Mesothelial cell of epicardium (in vitro differentiated cells): ENCODE data around the gene TMEM45B. TPM values are rescaled to one million over a fixed set of nuclear protein-coding genes. Genes with fewer than 3 reads are reported as not detected.
A peak's percentile ranks its signal among the peaks of the same experiment; 100 is the strongest.

Source experiments
- DNase-seq, 2 experiments: peaks; one replicate each; pipeline ENCODE4 v3.0.0; 2021; ENCODE audit warnings: low spot score in 2 of 2; ENCODE audit not compliant: unreplicated experiment in 2 of 2
- H3K27ac Mint-ChIP-seq: 2 replicates; pipeline ENCODE4 v1.8.0; 2021; ENCODE audit warnings: mixed read lengths
- H3K27me3 Mint-ChIP-seq: 2 replicates; pipeline ENCODE4 v1.8.0; 2021; ENCODE audit warnings: low read depth, mixed read lengths
- H3K36me3 Mint-ChIP-seq: 2 replicates; pipeline ENCODE4 v1.8.0; 2021; ENCODE audit warnings: mixed read lengths
- H3K4me1 Mint-ChIP-seq: 2 replicates; pipeline ENCODE4 v1.8.0; 2021; ENCODE audit warnings: mixed read lengths
- H3K4me3 Mint-ChIP-seq: 2 replicates; pipeline ENCODE4 v1.8.0; 2021; ENCODE audit warnings: mild to moderate bottlenecking, moderate library complexity, mixed read lengths
- H3K9me3 Mint-ChIP-seq: 2 replicates; pipeline ENCODE4 v1.8.0; 2021; ENCODE audit warnings: mixed read lengths
- CTCF ChIP-seq: fragments of 200-600 bp; sonication (generic); IDR thresholded peaks from one replicate; pipeline ENCODE4 v1.5.0; 2021; ENCODE audit warnings: antibody characterized with exemption; ENCODE audit not compliant: unreplicated experiment
- total RNA-seq: library from RNA; stranded (reverse); gene quantifications from 3 replicates; pipeline ENCODE4 v1.2.1, GENCODE V29; 2021

The TMEM45B gene
- total RNA-seq, result 0.69 to 0.81 TPM (median 0.80 TPM) in 3 replicates

GRCh38 chr11:129815596-129816461 lies at the start of gene TMEM45B:
Gene TMEM45B, plus strand, starts transcription at chr11:129815848. Its CDS starts 36,635 bp downstream, at chr11:129852483.
- H3K4me1 Mint-ChIP-seq, result peaks cover 9% of the 10 kb centered on the region
- peak in 1 of 2 experiments; percentile 43 for DNase-seq
- TF ChIP-seq CTCF, result no peak
- H3K9me3 Mint-ChIP-seq, result peaks cover 7% of the 10 kb centered on the region
- H3K27me3 Mint-ChIP-seq, result peaks cover 78% of the 10 kb centered on the region
- no peak within 1 kb of the TSS for H3K27ac Mint-ChIP-seq
- H3K4me3 Mint-ChIP-seq, result peak within 1 kb of the TSS; percentile 70
- H3K36me3 Mint-ChIP-seq, result no peaks in the 10 kb centered on the region

GRCh38 chr11:129766898-129767604 lies 48.6 kb upstream of the TMEM45B start:
- Mint-ChIP-seq H3K36me3 (no peaks in the 10 kb centered on the region), H3K27me3 (no peaks in the 10 kb centered on the region), H3K27ac (no peak overlapping the region), H3K4me3 (no peak overlapping the region), H3K4me1 (peaks cover 7% of the 10 kb centered on the region), H3K9me3 (peaks cover 13% of the 10 kb centered on the region)
- no peak for TF ChIP-seq CTCF
- peak in 1 of 2 experiments; percentile 55 for DNase-seq

GRCh38 chr11:129767827-129768226 lies 47.8 kb upstream of the TMEM45B start:
- Mint-ChIP-seq H3K27ac (no peak overlapping the region), H3K4me3 (no peak overlapping the region), H3K9me3 (peaks cover 13% of the 10 kb centered on the region), H3K4me1 (peaks cover 7% of the 10 kb centered on the region), H3K36me3 (no peaks in the 10 kb centered on the region), H3K27me3 (no peaks in the 10 kb centered on the region)
- TF ChIP-seq CTCF, result no peak
- no peak for DNase-seq

- H3K4me3 Mint-ChIP-seq, result no peak overlapping the region
- TF ChIP-seq CTCF, result no peak
- H3K27ac Mint-ChIP-seq, result no peak overlapping the region
- H3K36me3 Mint-ChIP-seq, result no peaks in the 10 kb centered on the region
- H3K4me1 Mint-ChIP-seq, result peaks cover 7% of the 10 kb centered on the region
- peaks cover 9% of the 10 kb centered on the region for H3K9me3 Mint-ChIP-seq
- no peaks in the 10 kb centered on the region for H3K27me3 Mint-ChIP-seq
- DNase-seq, result no peak
These were observed 47.3 kb upstream of the TMEM45B start for GRCh38 chr11:129768356-129768755.

GRCh38 chr11:129769059-129769458 lies 46.6 kb upstream of the TMEM45B start:
- Mint-ChIP-seq H3K27ac (no peak overlapping the region), H3K27me3 (no peaks in the 10 kb centered on the region), H3K36me3 (no peaks in the 10 kb centered on the region), H3K9me3 (peaks cover 11% of the 10 kb centered on the region), H3K4me3 (no peak overlapping the region), H3K4me1 (peaks cover 7% of the 10 kb centered on the region)
- no peak for TF ChIP-seq CTCF
- no peak for DNase-seq
